Right lobe of liver (tissue), 6 donors: ENCODE measurements around the gene CLPSL2. TPM values are rescaled to one million over a fixed set of nuclear protein-coding genes. Genes with fewer than 3 reads are reported as not detected.
A peak's percentile ranks its signal among the peaks of the same experiment; 100 is the strongest.

Experiments
- ATAC-seq, 4 donors: fragments of 200-7000 bp; cut with Tn5 transposase; one replicate each; pipeline ENCODE4 v1.9.1; 2020; ENCODE audit warnings: mild to moderate bottlenecking in 4 of 4, moderate library complexity in 4 of 4
- DNase-seq, 3 donors: peaks; one replicate each; pipeline ENCODE4 v3.0.0-alpha.2; 2020
- H3K27ac ChIP-seq, 3 donors: fragments of 200-600 bp; one replicate each; pipeline ENCODE4 v1.8.0; 2022
- H3K27me3 ChIP-seq, 2 donors: fragments of 200-600 bp; one replicate each; pipeline ENCODE4 v1.8.0; 2022
- H3K36me3 ChIP-seq, 4 donors: fragments of 200-600 bp; sonication (generic) in 1 of 4; one replicate each; pipeline versions ENCODE4 v1.5.1 to v1.8.0; 2017 to 2022; ENCODE audit warnings: control low read depth in 1 of 4
- H3K4me1 ChIP-seq, 4 donors: fragments of 200-600 bp; sonication (generic) in 1 of 4; one replicate each; pipeline versions ENCODE4 v1.5.1 to v1.8.0; 2017 to 2022; ENCODE audit warnings: control low read depth in 1 of 4
- H3K4me3 ChIP-seq, 3 donors: fragments of 200-600 bp; one replicate each; pipeline ENCODE4 v1.8.0; 2022
- H3K9me3 ChIP-seq, 4 donors: fragments of 200-600 bp; sonication (generic) in 1 of 4; one replicate each; pipeline versions ENCODE4 v1.5.1 to v1.8.0; 2017 to 2022; ENCODE audit warnings: control low read depth in 1 of 4
- POLR2A ChIP-seq: fragments of 450-650 bp; IDR thresholded peaks from one replicate; pipeline ENCODE4 v1.6.1; 2017; ENCODE audit warnings: antibody characterized with exemption, mild to moderate bottlenecking
- WGBS: methylation state at CpG from one replicate; pipeline ENCODE4 v1.1.6; 2018; ENCODE audit warnings: low coverage, low lambda C conversion rate; ENCODE audit not compliant: insufficient coverage; ENCODE audit errors: missing lambda C conversion rate; 5-methylcytosine and 5-hydroxymethylcytosine counted together
- intact Hi-C, 2 donors: fragments of 100-400 bp; cut with DNase I; formaldehyde crosslinking; loops; one replicate each; pipeline versions ENCODE4 v1.11.2 to v1.14.1; 2022
- total RNA-seq, 6 experiments: library from RNA; depleted of rRNA in 2 of 6; stranded (reverse); fragments of >200 nt in 2 of 6; fragmentation: NEBNext Ultra II Directional in 3 of 6; extraction: Animal tissue kit (Norgen Biotek cat#: 25700) in 3 of 6; gene quantifications; one replicate each; pipeline versions ENCODE4 v1.1.0 to v1.2.4, GENCODE V29; 2016 to 2023
- TF ChIP-seq, protein P1 (sequence below), 4 donors: fragments of 200-600 bp in 3 of 4; fragments of 450-650 bp in 1 of 4; IDR thresholded peaks; one replicate each; pipeline versions ENCODE4 v1.5.1 to v1.8.0; 2016 to 2022; ENCODE audit warnings: antibody characterized with exemption in 4 of 4, mild to moderate bottlenecking in 2 of 4
- donor health status: DM: no; HTN: yes; CAD: no.
- donor health status: DM: no; HTN: no; CAD: no.
- donor health status: DM: no; HTN: no; CAD: no.
- donor health status: DM: no; HTN: yes; CAD: no.
- donor health status: DM: no; HTN: yes; CAD: no.

The CLPSL2 gene
- total RNA-seq, 6 experiments from 2014 or later = not detected

DNA sequence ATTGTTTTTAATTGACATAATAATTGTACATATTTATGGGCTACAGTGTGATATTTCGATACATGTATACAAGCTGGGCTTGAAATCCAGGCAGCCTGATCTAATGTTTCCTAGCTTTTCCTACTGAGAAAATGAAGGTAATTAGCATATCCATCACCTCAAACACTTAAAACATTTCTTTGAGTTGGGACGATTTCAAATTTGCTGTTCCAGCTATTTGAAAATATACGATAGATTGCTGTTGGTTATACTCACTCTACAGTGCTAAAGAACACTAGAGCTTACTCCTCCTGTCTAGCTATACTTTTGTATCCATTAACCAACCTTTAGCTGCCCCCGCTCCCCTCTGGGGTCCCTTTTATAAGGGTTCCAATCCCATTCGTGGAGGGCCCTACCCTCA, 33.4 kb downstream of the CLPSL2 start:
- Histone ChIP-seq H3K4me1 (peaks cover 0 to 5% (median 0%) of the 10 kb centered on the region in 4 donors), H3K9me3 (no peaks in the 10 kb centered on the region), H3K4me3 (no peak overlapping the region), H3K36me3 (no peaks in the 10 kb centered on the region), H3K27ac (no peak overlapping the region), H3K27me3 (no peaks in the 10 kb centered on the region)
- intact Hi-C loops = no loop called here
- TF ChIP-seq, protein P1, sequence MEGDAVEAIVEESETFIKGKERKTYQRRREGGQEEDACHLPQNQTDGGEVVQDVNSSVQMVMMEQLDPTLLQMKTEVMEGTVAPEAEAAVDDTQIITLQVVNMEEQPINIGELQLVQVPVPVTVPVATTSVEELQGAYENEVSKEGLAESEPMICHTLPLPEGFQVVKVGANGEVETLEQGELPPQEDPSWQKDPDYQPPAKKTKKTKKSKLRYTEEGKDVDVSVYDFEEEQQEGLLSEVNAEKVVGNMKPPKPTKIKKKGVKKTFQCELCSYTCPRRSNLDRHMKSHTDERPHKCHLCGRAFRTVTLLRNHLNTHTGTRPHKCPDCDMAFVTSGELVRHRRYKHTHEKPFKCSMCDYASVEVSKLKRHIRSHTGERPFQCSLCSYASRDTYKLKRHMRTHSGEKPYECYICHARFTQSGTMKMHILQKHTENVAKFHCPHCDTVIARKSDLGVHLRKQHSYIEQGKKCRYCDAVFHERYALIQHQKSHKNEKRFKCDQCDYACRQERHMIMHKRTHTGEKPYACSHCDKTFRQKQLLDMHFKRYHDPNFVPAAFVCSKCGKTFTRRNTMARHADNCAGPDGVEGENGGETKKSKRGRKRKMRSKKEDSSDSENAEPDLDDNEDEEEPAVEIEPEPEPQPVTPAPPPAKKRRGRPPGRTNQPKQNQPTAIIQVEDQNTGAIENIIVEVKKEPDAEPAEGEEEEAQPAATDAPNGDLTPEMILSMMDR (IDR thresholded peaks at IDR 0.05) = no peak
- DNase-seq = no peak
- 66% methylated on average over 5 of the region's 5 CpGs for WGBS
- no peak for ATAC-seq

GRCh38 chr6:35810971-35811698, 34.7 kb downstream of the CLPSL2 start:
- no peak overlapping the region for H3K27ac ChIP-seq
- no peak overlapping the region for H3K4me3 ChIP-seq
- TF ChIP-seq, protein P1 (IDR thresholded peaks at IDR 0.05) = no peak
- no peak for TF ChIP-seq POLR2A
- no peaks in the 10 kb centered on the region for H3K9me3 ChIP-seq
- no peaks in the 10 kb centered on the region for H3K27me3 ChIP-seq
- no peaks in the 10 kb centered on the region for H3K4me1 ChIP-seq
- DNase-seq (no peak), ATAC-seq (peak in 3 of 4 donors; percentile 16 to 86 (median 22))
- WGBS = 34% methylated on average over 4 of the region's 14 CpGs
- H3K36me3 ChIP-seq = no peaks in the 10 kb centered on the region
- intact Hi-C loops = no loop called here

DNA sequence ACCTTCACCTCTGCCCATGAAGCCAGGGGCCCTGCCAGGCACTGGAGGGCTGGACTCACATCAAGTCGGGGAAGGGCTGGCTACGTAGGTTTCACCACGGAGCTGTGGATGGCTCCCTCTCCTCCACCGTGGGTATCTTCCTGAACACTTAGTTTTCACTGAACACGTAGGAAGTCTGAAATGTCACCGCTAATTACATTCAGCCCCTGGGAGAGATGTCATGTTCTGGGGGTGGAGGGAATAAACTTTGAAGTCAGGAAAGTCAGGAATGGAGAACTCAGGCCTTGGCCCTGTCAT, 35.2 kb downstream of the CLPSL2 start:
- Histone ChIP-seq H3K27ac (no peak overlapping the region), H3K9me3 (no peaks in the 10 kb centered on the region), H3K36me3 (no peaks in the 10 kb centered on the region), H3K4me1 (no peaks in the 10 kb centered on the region), H3K27me3 (no peaks in the 10 kb centered on the region), H3K4me3 (no peak overlapping the region)
- WGBS = no CpG with 5 or more reads among the region's 6 CpGs
- DNase-seq (no peak), ATAC-seq (no peak)
- intact Hi-C loops = no loop called here
- no peak for TF ChIP-seq POLR2A

GRCh38 chr6:35817515-35817914, 41.1 kb downstream of the CLPSL2 start:
- Histone ChIP-seq H3K9me3 (no peaks in the 10 kb centered on the region), H3K36me3 (no peaks in the 10 kb centered on the region), H3K27ac (no peak overlapping the region), H3K27me3 (no peaks in the 10 kb centered on the region), H3K4me1 (no peaks in the 10 kb centered on the region), H3K4me3 (no peak overlapping the region)
- intact Hi-C loops = no loop called here
- no peak for TF ChIP-seq POLR2A
- TF ChIP-seq, protein P1 (IDR thresholded peaks at IDR 0.05) = no peak
- ATAC-seq (no peak), DNase-seq (no peak)

GRCh38 chr6:35823601-35824000, 47.2 kb downstream of the CLPSL2 start:
- ATAC-seq = no peak
- intact Hi-C loops = no loop called here
- H3K4me3 ChIP-seq = no peak overlapping the region
- DNase-seq = no peak
- 80% methylated on average over 2 of the region's 2 CpGs for WGBS
- no peak overlapping the region for H3K27ac ChIP-seq
- H3K27me3 ChIP-seq = no peaks in the 10 kb centered on the region
- TF ChIP-seq POLR2A = no peak
- TF ChIP-seq, protein P1 (IDR thresholded peaks at IDR 0.05) = no peak
- no peaks in the 10 kb centered on the region for H3K9me3 ChIP-seq
- no peaks in the 10 kb centered on the region for H3K36me3 ChIP-seq
- no peaks in the 10 kb centered on the region for H3K4me1 ChIP-seq
